HG03558 (cell line): ENCODE data around the gene RASGRF1.
"Not testable (repeated sequence)": the region's sequence is repeated elsewhere in the genome, so short reads cannot be mapped to it uniquely, and the experiment has no call there.

Experiments used
- ATAC-seq: cut with Tn5 transposase; IDR thresholded peaks from one replicate; pipeline ENCODE4 v1.9.1; 2021; ENCODE audit warnings: moderate number of reproducible peaks; ENCODE audit not compliant: unreplicated experiment; ENCODE audit errors: extremely low read depth

The RASGRF1 gene

GRCh38 chr15:78943692-78944091, 146.9 kb downstream of the RASGRF1 start:
- ATAC-seq = no peak

DNA sequence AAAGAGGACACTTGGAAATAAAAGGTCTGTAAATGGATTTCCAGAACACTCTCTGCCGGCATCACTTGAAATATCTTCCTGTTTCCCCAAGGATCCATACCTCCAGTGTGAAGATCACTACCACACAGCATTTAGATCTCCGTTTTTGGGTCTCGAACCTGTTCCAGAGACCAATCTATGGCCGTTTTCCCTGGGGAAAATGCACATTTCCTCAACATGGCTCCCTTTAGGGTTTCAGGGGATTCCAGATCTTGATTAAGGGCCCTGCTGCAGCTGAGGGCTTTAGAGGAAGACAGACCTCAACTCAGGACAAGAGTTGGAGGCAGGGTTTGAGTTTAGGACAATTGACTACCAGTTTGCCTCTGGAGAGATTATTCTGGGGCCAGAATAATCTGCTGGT, 147.8 kb downstream of the RASGRF1 start:
- no peak for ATAC-seq

DNA sequence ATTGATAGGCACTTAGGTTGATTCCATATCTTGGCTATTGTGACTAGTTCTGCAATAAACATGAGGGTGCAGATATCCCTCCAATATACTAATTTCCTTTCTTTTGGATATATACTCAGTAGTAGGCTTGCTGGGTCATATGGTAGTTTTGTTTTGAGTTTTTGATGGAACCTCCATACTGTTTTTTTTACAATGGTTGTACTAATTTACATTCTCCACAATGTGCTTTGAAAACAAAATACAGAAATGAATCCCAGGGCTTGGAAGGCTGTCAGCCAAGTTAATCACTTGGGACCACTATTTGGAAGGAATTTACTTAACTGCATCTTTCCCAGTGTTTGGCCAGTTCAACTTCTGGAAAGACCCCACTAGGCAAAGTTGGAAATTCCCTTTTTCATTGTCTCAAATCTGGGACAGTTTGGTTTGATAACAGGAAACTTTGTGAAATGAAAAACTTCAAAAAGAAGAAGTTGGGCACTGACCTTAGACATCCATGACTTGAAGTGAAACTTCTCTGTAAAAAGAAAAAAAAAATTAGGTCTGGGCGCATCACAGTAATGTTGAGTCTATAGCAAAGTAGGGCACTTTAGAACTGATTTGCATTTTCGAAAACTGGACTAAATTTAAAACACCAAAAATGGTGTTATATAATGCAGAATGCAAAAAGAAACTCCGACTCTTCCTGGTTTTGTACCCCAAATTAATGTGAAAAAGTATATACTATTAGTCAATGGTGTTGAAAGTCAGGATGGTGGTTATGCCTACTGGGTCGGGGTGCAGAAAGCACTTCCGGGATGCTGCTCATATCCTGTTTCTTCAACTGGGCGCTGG, 151.7 kb downstream of the RASGRF1 start:
- peak; percentile 42 for ATAC-seq

DNA sequence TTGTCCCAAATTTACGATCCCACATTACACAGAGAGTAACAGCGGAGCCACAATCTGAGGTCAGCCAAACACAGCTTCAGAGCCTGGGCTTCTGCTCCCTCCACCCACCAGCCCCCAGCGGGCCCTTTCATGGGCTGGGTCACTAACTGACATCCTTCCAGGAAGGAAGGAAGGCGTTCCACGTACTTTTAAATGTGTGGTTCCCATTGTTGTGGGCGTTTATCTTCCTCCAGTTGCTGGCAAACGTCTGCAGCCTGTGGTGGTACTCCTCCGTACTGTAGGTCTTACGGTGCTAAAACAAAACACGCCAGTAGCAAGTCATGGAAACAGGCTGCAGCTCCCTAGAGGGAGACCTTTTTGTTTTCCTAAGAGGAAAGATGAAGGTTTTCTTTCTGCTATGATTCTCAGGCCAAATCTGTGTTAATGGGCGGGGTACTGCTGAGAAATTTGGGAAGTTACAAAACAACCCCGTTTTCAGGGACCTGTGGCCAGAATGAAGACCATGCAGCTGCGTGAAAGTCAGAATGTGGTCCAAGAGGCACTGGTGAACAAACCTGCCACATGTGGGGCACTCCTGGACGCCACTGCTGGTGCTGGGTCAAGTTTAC, 153.3 kb downstream of the RASGRF1 start:
- no peak for ATAC-seq

DNA sequence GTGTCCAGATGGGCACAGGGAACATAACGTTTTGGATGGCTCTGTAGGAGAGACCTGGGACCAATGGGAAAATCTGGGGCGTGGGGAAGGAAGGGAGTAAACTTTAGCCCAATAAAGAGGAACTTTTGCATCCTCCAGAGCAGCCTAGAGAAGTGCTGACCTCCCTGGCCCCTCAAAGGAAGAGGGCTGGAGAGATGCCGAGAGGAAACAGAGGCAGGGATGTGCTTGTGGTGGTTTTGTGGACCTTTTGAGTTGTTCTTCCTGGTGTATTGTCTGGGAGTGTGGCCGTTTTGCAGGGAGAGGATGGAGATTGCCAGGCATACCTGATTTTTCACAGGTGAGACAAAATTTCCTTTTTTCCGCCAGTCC, 155.9 kb downstream of the RASGRF1 start:
- no peak for ATAC-seq

GRCh38 chr15:78933823-78934654, 156.5 kb downstream of the RASGRF1 start:
- ATAC-seq = no peak

GRCh38 chr15:78933187-78933822, 157.3 kb downstream of the RASGRF1 start:
- no peak for ATAC-seq

- ATAC-seq = no peak
These were observed 158.2 kb downstream of the RASGRF1 start for GRCh38 chr15:78932258-78932808.

DNA sequence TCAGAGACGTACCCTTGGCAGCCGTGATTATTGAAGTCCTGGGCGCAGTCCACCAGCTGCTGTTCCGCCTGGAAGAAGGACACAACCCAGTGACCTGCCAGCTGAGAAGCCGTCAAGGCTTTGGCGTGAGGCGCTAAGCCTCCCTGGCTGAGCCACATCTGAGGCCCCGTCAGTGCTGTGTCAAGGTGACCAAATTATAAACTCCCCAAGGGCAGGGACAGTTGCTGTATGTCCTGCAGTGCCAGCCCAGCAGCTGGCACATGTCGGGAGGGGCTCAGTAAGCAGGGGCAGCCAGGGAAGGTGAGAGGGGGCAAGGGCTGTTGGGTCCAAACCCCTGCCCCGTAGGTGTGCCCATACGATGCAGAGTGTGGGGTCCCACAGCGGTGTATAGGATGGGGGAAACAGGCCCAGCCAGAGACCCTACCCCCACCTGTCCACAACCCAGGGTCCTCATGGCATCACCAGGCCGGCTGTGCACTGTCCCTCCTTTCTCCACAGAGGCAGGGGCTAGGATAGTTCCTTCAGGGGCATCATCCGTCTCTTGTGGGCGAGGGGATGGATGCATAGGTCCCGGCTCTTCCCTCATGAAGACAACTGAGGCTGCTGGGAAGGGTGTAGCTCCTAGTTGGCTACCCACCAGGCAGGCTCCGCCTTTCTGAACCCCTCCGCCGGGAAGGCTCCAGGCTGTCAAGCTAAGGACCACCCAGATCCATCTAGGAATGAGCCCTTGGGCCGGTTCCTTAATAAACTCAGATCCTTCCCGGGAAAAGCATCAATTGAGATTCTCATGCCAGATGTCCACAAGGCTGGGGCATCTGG, 158.9 kb downstream of the RASGRF1 start:
- ATAC-seq = no peak

GRCh38 chr15:78930577-78931388, 159.8 kb downstream of the RASGRF1 start:
- ATAC-seq = no peak

GRCh38 chr15:78929536-78930264, 160.9 kb downstream of the RASGRF1 start:
- ATAC-seq = no peak

DNA sequence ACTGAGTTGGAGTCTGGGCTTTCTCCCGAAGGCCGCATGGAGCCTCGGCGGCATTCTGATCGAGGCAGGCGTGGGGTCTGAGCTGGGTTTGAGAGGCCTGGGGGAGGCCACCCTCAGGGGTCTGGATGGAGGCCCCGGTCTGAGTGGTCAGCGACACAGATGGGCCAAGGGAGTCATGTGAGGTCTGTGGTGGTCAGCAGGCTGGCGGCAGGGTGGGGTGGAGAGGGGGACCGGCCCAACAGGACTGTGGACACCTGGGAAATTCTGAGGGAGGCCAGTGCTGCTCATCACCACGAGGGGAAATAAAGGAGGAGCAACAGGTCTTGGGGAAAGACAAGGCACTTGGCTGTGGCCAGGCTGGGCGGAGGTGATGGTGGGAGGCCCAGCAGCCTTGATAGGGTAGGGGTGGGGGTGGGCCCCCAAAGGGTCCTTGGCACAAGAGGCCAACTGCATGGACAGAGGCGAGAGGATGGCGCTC, 161.9 kb downstream of the RASGRF1 start:
- no peak for ATAC-seq

- ATAC-seq = not testable (repeated sequence)
These were observed 162.4 kb downstream of the RASGRF1 start for GRCh38 chr15:78928176-78928575.

DNA sequence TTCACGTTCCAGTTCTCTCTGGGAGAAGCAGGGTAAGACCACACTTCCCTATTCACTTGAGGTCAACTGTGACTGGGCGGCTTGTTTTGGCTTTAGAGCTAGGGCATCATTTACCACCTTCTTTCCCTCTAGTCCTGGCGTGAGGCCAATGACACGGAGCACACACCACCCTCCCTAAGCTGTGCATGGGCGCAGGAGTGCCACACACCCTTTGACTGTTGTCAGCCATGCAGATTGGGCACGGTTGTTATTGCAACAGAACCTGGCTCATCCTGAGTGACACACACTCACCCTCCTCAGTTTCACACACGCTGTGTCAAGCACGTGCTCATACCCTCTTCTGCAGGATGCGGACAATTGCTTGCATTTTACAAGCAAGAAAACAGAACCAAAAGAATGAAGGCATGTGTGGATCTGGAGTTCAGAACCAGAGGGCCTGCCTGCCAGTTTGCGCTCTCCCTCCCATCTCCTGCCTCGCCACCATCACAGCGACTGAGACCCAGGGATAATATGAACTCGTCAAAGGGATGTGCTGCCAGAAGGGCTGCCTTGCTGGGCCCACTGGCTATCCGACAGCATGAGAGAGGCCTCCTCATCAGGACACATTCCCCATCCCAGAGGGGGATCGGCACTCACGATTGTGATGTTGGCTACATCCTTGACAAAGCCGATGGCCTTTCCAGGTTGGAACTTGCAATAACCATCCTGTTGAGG, 163.3 kb downstream of the RASGRF1 start:
- no peak for ATAC-seq

DNA sequence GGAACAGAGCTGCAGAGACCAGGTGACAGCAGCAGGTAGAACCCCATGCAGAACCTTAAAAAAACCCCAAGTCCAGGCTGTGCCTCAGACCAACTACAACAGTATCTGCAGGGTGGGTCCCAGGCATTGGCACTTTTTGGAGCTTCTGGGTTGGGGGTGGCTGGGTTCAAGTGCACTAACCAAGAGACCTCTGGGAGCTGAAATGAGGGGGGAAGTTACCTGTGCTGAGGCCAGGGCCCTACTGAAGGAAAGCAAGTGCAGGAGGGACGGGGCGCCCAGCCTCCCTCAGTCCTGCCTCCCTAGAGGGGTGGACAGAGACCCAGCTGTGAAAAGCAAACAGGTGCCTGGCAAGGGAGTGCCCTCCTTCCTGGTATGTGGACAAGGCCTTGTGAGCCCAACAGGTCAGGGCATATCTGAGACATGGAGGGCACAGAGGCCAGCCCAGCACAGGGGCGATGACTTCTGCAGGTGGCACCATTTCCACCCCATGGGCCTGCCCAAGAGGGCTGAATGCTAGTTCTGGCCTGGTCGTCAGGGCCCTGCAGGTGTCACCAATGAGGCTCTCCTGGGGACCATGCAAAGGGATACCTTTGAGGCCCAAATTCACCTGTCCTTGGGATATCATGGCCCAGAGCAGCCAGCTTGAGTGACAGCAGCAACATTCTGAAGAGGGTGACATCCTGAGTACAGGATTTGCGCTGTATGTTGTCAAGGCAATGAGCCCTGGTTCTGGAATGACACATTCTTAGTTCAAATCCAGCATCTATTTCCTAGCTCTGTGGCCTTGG, 164.4 kb downstream of the RASGRF1 start:
- ATAC-seq = no peak

- ATAC-seq = no peak
These were observed 165.4 kb downstream of the RASGRF1 start for GRCh38 chr15:78925076-78925624.
